Spleen (tissue), 7 donors: Measurements from ENCODE around the gene KDM2A.

ENCODE experiments used
- POLR2A ChIP-seq, 3 donors: fragments of 450-650 bp; IDR thresholded peaks; one replicate each; pipeline ENCODE4 v1.5.1; 2017; ENCODE audit warnings: antibody characterized with exemption in 3 of 3, mild to moderate bottlenecking in 1 of 3
- TF ChIP-seq, protein P1 (sequence below), 11 experiments: fragments of 200-600 bp in 7 of 11; fragments of 450-650 bp in 4 of 11; sonication (generic) in 4 of 11; IDR thresholded peaks in 8 of 11; conservative IDR thresholded peaks in 3 of 11; 1 replicate in 7 of 11; 2 replicates in 4 of 11; pipeline versions ENCODE4 v1.4.0 to v1.8.0; 2016 to 2021; ENCODE audit warnings: antibody characterized with exemption in 11 of 11, inconsistent platforms in 4 of 11, mild to moderate bottlenecking in 1 of 11
- donor health status: DM: no; HTN: no; CAD: no; lungs with moderate emphysema.
- donor health status: DM: no; HTN: no; CAD: no.
- donor health status: DM: no; HTN: no; CAD: no.

DNA sequence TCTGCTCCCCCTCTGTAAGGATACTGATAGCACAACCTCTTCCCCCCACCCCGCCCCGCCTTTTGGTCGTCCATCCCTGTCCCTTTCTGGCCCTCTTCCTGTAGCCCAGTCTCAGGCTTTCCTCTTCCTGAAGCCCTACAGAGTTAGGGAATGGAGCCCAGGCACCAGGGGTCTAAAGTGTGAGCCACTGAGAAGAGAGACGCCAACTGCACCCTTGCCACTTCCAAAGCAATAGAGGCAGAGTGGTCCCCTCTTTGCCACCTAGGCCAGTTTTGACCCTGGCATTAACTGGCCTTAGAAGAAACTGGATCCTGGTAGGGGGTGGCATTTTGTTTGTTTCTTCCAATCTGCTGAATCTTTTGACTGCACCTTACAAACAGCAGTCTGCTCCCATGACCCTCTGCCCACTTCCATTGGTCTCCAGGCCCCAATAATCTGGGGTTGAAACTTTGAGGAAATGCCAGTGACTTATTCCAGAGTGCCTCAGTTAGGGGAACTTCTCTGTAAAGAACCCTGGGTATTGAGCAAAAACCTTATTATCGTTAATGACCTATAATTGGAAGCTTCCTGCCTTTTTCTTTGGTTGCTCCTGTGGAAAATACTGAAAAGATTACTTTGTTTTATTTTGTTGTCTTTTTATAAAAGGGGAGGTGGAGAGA is 137.5 kb downstream of the KDM2A start:
- TF ChIP-seq, protein P1, sequence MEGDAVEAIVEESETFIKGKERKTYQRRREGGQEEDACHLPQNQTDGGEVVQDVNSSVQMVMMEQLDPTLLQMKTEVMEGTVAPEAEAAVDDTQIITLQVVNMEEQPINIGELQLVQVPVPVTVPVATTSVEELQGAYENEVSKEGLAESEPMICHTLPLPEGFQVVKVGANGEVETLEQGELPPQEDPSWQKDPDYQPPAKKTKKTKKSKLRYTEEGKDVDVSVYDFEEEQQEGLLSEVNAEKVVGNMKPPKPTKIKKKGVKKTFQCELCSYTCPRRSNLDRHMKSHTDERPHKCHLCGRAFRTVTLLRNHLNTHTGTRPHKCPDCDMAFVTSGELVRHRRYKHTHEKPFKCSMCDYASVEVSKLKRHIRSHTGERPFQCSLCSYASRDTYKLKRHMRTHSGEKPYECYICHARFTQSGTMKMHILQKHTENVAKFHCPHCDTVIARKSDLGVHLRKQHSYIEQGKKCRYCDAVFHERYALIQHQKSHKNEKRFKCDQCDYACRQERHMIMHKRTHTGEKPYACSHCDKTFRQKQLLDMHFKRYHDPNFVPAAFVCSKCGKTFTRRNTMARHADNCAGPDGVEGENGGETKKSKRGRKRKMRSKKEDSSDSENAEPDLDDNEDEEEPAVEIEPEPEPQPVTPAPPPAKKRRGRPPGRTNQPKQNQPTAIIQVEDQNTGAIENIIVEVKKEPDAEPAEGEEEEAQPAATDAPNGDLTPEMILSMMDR (IDR thresholded peaks at IDR 0.05 in 8 of 11, conservative IDR thresholded peaks at IDR 0.05 in 3 of 11) = no peak
- no peak for TF ChIP-seq POLR2A (IDR thresholded peaks at IDR 0.05)
